ENCODE data around the gene GPRASP3. TPM values are rescaled to one million over a fixed set of nuclear protein-coding genes. Genes with fewer than 3 reads are reported as not detected.

GPRASP3 gene
- total RNA-seq, 4 donors from 2014 or later = 1.5 to 4.0 TPM; not detected in 2

DNA sequence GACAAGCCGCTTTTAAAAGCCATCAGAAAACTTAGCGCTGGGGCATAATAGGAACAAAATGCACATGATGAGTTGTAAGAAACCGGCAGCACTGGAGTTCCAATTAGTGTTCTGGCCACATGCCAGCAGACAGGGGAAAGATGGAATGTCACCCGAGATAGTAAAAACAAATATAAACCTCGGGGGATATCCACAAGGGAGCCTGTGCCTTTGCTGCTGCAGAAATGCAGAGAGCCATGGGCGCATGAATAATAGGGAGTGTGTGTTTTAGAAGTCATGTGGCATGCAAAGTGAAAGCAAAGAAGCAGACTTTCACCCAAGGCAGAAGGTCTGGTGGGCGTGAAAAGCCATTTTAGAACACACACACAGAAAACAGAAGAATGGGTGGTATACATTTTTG lies 19.1 kb downstream of the GPRASP3 start:
- intact Hi-C loops (cut with DNase I; ENCODE audit: low total_unique reads) = no loop called here
- 58 to 62% methylated on average over 3 to 7 of the region's 7 CpGs for WGBS, 2 donors (ENCODE audit: low coverage in 1 of 2)

GRCh38 chrX:102744307-102744706 lies 23.8 kb downstream of the GPRASP3 start:
- Histone ChIP-seq H3K27me3 (no peaks in the 10 kb centered on the region), H3K9me3 (no peaks in the 10 kb centered on the region), H3K27ac (no peak overlapping the region), H3K4me1 (no peaks in the 10 kb centered on the region), H3K36me3 (no peaks in the 10 kb centered on the region), H3K4me3 (no peak overlapping the region)
- 74 to 100% methylated on average over 1 of the region's 1 CpG for WGBS, 2 donors (ENCODE audit: low coverage in 1 of 2)
- intact Hi-C loops (cut with DNase I; ENCODE audit: low total_unique reads) = no loop called here
- DNase-seq = no peak
- in situ Hi-C loops (cut with MboI; ENCODE audit: low pct_ligation_motif_present in 1 of 4, low pct_unique_long_range_greater_than_20kb in 1 of 4, low sequenced_read_pairs in 3 of 4) = no loop called here
- TF ChIP-seq POLR2A (IDR thresholded peaks at IDR 0.05) = no peak

More for the DNA sequence above, 19.1 kb downstream of the GPRASP3 start:
- Histone ChIP-seq H3K27me3 (no peaks in the 10 kb centered on the region), H3K4me3 (no peak overlapping the region), H3K27ac (no peak overlapping the region), H3K36me3 (no peaks in the 10 kb centered on the region), H3K9me3 (no peaks in the 10 kb centered on the region), H3K4me1 (no peaks in the 10 kb centered on the region)
- no peak for DNase-seq
- TF ChIP-seq POLR2AphosphoS5 (IDR thresholded peaks at IDR 0.05) (no peak), POLR2A (IDR thresholded peaks at IDR 0.05) (no peak), EP300 (IDR thresholded peaks at IDR 0.05; ENCODE audit: low read depth) (no peak)
- TF ChIP-seq, protein P1, sequence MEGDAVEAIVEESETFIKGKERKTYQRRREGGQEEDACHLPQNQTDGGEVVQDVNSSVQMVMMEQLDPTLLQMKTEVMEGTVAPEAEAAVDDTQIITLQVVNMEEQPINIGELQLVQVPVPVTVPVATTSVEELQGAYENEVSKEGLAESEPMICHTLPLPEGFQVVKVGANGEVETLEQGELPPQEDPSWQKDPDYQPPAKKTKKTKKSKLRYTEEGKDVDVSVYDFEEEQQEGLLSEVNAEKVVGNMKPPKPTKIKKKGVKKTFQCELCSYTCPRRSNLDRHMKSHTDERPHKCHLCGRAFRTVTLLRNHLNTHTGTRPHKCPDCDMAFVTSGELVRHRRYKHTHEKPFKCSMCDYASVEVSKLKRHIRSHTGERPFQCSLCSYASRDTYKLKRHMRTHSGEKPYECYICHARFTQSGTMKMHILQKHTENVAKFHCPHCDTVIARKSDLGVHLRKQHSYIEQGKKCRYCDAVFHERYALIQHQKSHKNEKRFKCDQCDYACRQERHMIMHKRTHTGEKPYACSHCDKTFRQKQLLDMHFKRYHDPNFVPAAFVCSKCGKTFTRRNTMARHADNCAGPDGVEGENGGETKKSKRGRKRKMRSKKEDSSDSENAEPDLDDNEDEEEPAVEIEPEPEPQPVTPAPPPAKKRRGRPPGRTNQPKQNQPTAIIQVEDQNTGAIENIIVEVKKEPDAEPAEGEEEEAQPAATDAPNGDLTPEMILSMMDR (IDR thresholded peaks at IDR 0.05) = no peak
- in situ Hi-C loops (cut with MboI; ENCODE audit: low pct_ligation_motif_present in 1 of 4, low pct_unique_long_range_greater_than_20kb in 1 of 4, low sequenced_read_pairs in 3 of 4) = no loop called here

DNA sequence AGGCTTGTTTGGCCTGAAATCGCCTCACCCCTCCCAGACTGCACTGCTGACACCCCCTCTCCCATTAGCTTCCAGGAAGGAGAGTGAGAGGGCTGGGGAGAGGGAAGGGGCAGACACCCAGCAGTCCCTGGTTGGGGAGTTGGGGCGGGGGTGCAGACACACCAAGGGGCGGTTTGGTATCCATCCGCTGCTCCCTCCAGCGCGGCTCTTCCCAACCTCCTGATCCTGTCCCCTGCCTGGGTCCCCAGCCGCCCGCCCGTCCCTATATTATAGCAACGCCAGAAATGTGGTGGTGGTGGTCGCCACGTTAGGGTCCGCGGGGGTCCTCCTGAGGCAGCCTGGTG lies 24.9 kb downstream of the GPRASP3 start:
- no peak for DNase-seq
- intact Hi-C loops (cut with DNase I; ENCODE audit: low total_unique reads) = no loop called here
- Histone ChIP-seq H3K27me3 (no peaks in the 10 kb centered on the region), H3K4me3 (peak overlapping the region in 3 of 4 donors; percentile 38 to 59 (median 47)), H3K4me1 (no peaks in the 10 kb centered on the region), H3K36me3 (no peaks in the 10 kb centered on the region), H3K9me3 (no peaks in the 10 kb centered on the region), H3K27ac (no peak overlapping the region)
- in situ Hi-C loops (cut with MboI; ENCODE audit: low pct_ligation_motif_present in 1 of 4, low pct_unique_long_range_greater_than_20kb in 1 of 4, low sequenced_read_pairs in 3 of 4) = no loop called here
- 61% methylated on average over 12 of the region's 14 CpGs; no CpG with 5 or more reads in 1 of the 2 donors for WGBS, 2 donors (ENCODE audit: low coverage in 1 of 2)
- no peak for TF ChIP-seq POLR2A (IDR thresholded peaks at IDR 0.05)
- TF ChIP-seq POLR2AphosphoS5 (IDR thresholded peaks at IDR 0.05) = no peak
- TF ChIP-seq, protein P1 (IDR thresholded peaks at IDR 0.05) = no peak
- no peak for TF ChIP-seq EP300 (IDR thresholded peaks at IDR 0.05; ENCODE audit: low read depth)

DNA sequence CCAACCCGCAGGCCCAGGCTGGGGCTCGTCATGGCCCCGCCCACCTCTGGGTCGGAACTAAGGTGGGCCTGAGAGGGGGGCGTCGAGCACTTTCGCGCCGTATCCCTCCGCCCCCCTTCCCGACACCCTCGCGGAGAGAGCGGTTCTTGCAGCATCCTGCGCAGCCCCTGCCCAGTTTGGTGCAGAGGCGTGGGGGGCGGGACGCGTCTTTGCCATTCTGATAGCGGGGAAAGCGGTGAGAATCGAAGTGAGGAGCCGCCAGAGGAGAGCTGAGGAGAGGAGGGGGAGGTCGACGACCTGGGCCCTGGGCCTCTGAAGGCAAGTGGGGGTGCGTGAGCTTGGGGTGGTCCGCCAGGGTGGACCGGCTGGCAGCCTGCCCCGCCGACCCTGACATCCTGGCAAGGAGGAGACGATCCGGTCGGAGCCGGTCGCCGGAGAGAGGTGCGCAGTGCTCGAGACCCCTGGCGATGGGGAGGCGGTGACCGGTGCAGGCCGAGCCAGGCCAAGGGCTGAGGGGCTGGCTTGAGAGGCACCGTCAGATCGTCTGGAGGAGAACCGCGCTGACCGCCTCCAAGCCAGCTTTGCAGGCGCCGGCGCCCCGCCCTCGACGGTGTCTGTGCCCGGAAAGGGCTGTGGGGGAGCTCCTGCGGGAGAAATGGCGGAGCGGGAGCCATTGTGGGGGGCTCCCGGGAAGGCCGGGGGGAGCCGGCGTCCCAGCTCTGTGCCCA lies 25.5 kb downstream of the GPRASP3 start:
- peak overlapping the region; percentile 35 to 59 (median 42) for H3K4me3 ChIP-seq
- no peaks in the 10 kb centered on the region for H3K4me1 ChIP-seq
- intact Hi-C loops (cut with DNase I; ENCODE audit: low total_unique reads) (no loop called here), in situ Hi-C loops (cut with MboI; ENCODE audit: low pct_ligation_motif_present in 1 of 4, low pct_unique_long_range_greater_than_20kb in 1 of 4, low sequenced_read_pairs in 3 of 4) (no loop called here)
- peak overlapping the region in 1 of 4 donors; percentile 6 for H3K27ac ChIP-seq
- H3K36me3 ChIP-seq = no peaks in the 10 kb centered on the region
- peak; percentile 35 for DNase-seq
- 48% methylated on average over 40 of the region's 61 CpGs; no CpG with 5 or more reads in 1 of the 2 donors for WGBS, 2 donors (ENCODE audit: low coverage in 1 of 2)
- H3K9me3 ChIP-seq = no peaks in the 10 kb centered on the region
- TF ChIP-seq EP300 (IDR thresholded peaks at IDR 0.05; ENCODE audit: low read depth) (no peak), POLR2AphosphoS5 (IDR thresholded peaks at IDR 0.05) (no peak), POLR2A (IDR thresholded peaks at IDR 0.05) (no peak)
- TF ChIP-seq, protein P1 (IDR thresholded peaks at IDR 0.05) = no peak
- H3K27me3 ChIP-seq = no peaks in the 10 kb centered on the region

Data from transverse colon (tissue), 4 donors.